ENCODE results near the gene QPCT.
"Not testable (repeated sequence)": the region's sequence is repeated elsewhere in the genome, so short reads cannot be mapped to it uniquely, and the experiment has no call there.

The QPCT gene

DNA sequence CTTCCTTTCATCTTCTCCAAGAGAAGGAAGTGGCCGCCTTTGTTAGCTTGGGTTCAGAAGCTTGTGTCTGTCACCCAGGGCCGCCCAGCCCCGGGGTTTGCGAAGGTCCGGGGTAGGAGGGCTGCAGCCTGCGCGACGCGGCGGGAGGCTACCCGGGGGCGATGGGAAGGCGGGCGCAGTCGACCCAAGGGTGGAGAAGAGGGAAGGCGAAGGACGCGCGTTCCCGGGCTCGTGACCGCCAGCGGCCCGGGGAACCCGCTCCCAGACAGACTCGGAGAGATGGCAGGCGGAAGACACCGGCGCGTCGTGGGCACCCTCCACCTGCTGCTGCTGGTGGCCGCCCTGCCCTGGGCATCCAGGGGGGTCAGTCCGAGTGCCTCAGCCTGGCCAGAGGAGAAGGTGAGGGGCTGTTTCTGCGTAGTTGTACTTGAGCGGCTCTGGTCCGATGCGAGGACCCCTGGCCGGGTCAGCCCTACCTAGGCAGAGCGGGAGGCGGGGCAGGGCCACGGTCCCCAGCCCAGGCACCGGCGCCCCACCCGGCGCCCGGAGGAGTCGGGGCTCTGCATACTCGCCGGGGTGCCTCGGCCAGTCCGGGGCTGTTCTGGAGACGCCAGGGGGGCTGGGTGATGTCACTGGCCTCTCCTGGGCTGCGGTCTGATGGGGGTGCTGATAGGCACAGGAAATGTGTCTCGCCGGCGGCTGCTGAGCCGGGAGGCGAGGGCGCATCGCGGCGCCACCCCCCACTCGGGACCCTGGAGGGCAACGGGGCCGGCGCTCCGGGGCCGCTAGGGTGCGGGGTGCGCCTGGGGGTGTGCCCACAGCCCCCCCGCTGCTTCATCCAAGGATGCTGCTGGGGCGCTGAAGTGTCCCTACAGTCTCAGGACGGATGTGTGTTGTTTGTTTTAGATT, at the start of gene QPCT:
Gene QPCT, plus strand, starts transcription at position 178 of the 909 bp plus-strand sequence. Its CDS starts 102 bp downstream, at position 280.
- DNase-seq (ENCODE audit: low spot score), result no peak

DNA sequence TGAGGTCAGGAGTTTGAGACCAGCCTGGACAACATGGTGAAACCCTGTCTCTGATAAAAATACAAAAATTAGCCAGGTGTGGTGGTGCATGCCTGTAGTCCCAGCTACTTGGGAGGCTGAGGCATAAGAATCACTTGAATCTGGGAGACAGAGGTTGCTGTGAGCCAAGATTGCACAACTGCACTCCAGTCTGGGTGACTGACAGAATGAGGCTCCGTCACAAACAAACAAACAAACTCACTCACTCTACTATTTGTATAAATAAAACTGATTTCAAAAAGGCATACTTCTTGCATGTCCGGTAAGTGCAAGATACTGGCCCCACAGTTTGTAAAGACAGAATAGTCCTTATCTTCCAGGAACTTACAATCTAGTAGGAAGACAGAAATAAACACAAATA, 49.6 kb upstream of the QPCT start:
- not testable (repeated sequence) for DNase-seq (ENCODE audit: low spot score)

- DNase-seq (ENCODE audit: low spot score), result no peak
These were observed 48.9 kb upstream of the QPCT start for GRCh38 chr2:37295469-37296073.

DNA sequence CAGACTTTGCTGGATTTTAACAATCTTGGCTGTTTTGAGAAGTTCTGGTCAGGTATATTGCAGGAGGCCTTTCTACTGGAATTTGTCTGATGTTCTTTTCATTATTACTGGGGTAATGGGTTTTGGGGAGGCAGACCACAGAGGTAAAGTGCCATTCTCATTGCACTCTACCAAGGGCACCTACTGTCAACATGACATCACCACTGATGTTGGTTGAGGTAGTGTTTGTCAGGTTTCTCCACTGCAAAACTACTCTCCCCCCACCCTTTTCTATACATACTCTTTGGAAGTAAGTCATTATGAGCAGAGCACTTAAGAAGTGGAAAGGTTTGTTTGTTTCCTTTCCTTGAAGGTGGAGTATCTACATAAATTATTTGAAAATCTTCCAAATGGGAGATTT, 46.8 kb upstream of the QPCT start:
- DNase-seq (ENCODE audit: low spot score), result no peak

- no peak for DNase-seq (ENCODE audit: low spot score)
These were observed 44.3 kb upstream of the QPCT start for GRCh38 chr2:37300146-37300545.

DNA sequence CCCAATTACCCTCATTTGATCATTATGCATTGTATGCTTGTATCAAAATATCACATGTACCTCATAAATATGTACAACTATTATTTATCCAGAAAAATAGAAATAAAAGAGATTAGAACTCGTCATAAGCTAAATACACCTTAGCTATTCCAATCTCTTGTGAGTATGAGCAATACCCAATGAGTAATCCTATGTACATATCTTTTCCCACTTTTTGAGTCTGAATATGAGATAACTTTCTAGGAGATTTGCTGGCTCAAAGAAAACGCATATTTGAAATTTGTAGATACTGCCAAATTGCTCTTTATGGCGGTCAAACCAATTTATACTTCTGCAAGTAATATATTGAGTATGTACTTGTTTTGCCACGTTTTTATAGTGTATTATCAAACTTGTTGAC, 43.9 kb upstream of the QPCT start:
- no peak for DNase-seq (ENCODE audit: low spot score)

- DNase-seq (ENCODE audit: low spot score), result no peak
These were observed 43.0 kb upstream of the QPCT start for GRCh38 chr2:37301408-37301807.

DNA sequence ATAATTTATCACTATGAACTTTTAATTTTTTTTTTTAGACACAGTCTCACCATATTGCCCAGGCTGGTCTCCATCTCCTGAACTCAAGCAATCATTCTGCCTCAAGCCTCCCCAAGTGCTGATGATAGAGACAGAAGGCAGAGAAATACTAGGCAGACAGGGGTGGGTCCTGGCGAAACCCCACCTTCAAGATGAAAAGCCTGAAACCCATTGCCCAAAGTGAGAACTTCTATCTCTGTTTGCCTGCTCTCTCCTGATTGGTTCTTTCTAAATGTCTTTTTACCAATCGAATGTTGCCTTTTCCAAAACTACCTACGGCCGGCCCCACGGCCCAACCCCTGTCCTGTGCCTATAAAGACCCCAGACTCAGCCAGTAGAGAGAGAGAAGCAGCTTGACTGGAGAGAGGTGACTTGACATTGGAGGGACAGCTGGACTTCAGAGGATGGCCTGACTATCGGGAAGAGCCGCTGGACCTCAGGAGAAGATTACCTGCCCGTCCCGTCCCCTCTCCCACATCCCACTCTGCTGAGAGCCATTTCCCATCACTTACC, 41.7 kb upstream of the QPCT start:
- DNase-seq (ENCODE audit: low spot score), result no peak

GRCh38 chr2:37306024-37306423, 38.4 kb upstream of the QPCT start:
- no peak for DNase-seq (ENCODE audit: low spot score)

DNA sequence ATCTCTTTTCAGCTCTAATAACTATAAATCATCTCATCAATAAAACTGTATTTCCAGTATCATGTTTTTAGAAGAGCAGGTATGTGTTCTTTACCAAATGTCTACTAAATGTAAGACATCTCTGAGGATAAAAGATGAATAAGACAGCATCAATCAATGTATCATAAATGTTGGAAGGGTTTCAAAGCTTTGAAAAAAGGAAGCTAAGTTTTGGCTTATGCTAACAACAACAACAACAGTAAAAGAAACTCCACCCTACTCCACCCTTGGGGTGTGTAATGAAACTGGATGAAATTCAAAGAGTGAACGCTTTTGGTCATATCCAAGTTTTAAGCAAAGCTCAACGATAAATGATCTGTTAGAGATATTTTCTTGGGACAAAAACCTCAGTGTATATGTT, 36.9 kb upstream of the QPCT start:
- DNase-seq (ENCODE audit: low spot score), result no peak

DNA sequence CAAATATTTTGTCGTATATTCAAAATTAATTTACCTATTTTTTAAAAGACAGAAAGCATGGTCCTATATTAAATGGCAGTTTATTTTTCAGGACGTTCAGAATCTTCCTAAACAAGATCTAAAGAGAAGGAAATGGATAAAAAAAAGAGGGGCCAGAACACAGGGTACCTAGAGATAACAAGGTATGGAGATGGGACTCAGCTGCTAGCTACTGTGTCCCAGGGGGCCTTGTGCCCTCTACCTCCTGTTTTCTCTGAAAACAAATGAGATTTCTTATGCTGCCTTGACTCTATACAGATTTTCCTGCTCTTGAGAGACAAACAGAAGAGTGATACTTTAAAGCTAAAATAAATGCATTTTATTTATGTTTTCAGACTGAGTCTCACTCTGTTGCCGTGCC, 29.1 kb upstream of the QPCT start:
- DNase-seq (ENCODE audit: low spot score), result no peak

- no peak for DNase-seq (ENCODE audit: low spot score)
These were observed 28.2 kb upstream of the QPCT start for GRCh38 chr2:37316181-37316580.

DNA sequence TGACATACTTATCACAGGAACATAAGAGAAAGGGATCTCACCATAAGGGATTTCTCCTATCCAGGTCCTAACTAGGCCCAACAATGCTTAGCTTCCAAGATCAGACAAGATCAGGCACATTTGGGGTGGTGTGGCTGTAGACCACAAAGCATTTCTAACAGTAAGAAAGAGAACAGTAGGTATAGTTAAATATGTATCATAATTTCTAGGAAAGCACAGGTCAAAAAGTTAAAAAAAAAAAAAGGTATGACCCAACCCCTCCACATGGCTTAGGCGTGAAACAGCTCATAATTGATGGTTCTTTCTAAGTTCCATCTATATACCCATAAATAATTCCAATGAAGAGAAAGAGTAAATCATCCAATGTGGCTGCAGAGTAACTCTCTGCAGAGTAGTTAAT, 26.7 kb upstream of the QPCT start:
- no peak for DNase-seq (ENCODE audit: low spot score)

GRCh38 chr2:37318401-37318800, 26.0 kb upstream of the QPCT start:
- peak; percentile 29 for DNase-seq (ENCODE audit: low spot score)

DNA sequence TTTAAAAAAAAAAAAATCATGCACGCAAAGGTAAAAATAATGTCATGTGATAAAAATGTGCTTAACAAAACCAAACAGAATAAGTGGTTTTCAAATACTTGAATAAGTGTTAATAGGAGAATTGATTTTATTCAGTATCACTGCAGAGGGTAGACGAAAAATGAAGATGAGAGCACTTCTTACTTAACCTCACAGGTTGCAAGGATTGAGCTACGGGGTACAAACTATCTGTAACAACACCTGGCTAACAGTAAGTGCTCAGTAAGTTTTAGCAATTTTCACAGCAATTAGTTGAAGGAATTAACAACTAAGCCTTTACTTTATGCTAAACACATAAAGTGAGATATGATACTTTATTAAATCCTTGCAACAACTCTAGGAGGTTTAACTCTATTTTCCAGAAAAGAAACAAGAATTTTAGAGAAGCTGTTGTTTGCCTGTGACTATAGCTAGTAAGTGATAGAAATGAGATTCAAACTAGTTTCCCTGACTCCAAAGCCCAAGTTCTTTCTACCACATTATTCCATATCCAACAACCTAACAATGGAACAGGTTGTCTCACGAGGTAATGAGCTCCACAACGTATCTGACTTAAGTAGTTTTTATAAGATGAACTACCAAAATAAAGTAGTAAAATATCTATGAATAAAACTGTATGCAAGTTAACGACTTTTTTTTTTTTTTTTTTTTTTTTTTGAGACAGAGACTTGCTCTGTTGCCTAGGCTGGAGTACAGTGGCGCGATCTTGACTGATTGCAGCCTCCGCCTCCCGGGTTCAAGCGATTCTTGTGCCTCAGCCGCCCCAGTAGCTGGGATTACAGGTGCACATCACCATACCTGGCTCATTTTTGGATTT, 24.4 kb upstream of the QPCT start:
- DNase-seq (ENCODE audit: low spot score), result no peak

- DNase-seq (ENCODE audit: low spot score), result no peak
These were observed 23.3 kb upstream of the QPCT start for GRCh38 chr2:37321029-37321682.

GRCh38 chr2:37322368-37322767, 22.1 kb upstream of the QPCT start:
- no peak for DNase-seq (ENCODE audit: low spot score)

- DNase-seq (ENCODE audit: low spot score), result no peak
These were observed 21.2 kb upstream of the QPCT start for GRCh38 chr2:37323176-37323780.

DNA sequence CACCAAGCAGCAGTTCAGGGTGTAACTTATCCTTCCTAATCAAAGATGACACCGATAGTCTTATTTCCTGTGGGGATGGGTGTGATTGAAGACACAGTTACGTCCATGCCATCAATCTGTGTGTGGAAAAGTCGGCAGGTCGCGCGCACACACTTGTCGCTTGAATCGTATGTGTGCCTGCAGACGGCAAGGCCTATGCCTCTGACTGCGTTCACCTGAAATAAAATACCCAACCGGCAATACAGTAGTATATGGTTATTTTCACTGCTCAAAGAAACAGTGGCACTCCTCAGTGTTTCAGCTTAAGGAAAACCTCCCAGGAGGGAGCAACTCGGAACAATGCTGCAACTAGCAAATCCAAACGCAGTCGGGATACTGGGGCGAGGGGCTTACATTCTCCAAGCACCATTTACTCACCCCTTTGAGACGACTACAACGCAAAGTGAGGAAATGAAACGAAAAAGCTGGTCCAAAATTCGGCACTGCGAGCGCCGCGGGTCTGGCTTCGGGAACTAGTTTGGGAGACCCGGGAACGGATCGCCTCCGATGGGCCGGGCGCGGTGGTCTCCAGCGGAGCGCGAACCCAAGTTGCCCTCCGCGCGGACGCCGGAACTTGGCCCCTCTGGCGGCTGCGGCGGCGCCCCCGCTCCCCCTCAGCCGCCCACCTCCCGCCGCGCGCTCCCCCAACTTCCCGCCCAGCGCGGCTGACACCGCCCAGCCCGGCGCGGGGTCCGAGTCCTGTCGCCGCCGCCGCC, 20.5 kb upstream of the QPCT start:
- DNase-seq (ENCODE audit: low spot score), result peak; percentile 33

GRCh38 chr2:37324536-37324785, 20.0 kb upstream of the QPCT start:
- no peak for DNase-seq (ENCODE audit: low spot score)

Measured in globus pallidus (tissue), 1 donor.